T-helper 17 cell (primary cell): ENCODE results near the gene TOMM40L. TPM values are rescaled to one million over a fixed set of nuclear protein-coding genes. Genes with fewer than 3 reads are reported as not detected.

Experiments
- ATAC-seq: fragments of 150-1000 bp; cut with Tn5 transposase; 2 replicates; pipeline ENCODE4 v1.10.0; 2021; ENCODE audit warnings: mild to moderate bottlenecking, moderate library complexity
- DNase-seq, 3 donors: peaks; one replicate each; pipeline versions ENCODE4 v3.0.0 to v3.0.0-alpha.2; 2020 to 2021
- H3K9me3 ChIP-seq: one replicate; pipeline ENCODE4 v1.7.0; 2013; ENCODE audit warnings: low read length, mild to moderate bottlenecking; ENCODE audit not compliant: control insufficient read depth, poor library complexity, severe bottlenecking
- H3K27ac Mint-ChIP-seq: one replicate; pipeline ENCODE4 v1.8.0; 2022; ENCODE audit warnings: mild to moderate bottlenecking, moderate library complexity, mixed read lengths
- H3K27me3 Mint-ChIP-seq: one replicate; pipeline ENCODE4 v1.8.0; 2022; ENCODE audit warnings: mixed read lengths
- H3K36me3 Mint-ChIP-seq: one replicate; pipeline ENCODE4 v1.8.0; 2022; ENCODE audit warnings: low read depth, mixed read lengths
- H3K4me1 Mint-ChIP-seq: one replicate; pipeline ENCODE4 v1.8.0; 2022; ENCODE audit warnings: mild to moderate bottlenecking, mixed read lengths
- H3K4me3 Mint-ChIP-seq: one replicate; pipeline ENCODE4 v1.8.0; 2022; ENCODE audit warnings: mild to moderate bottlenecking, moderate library complexity, mixed read lengths
- total RNA-seq, 4 donors: library from RNA in 2 of 4; stranded (reverse) in 2 of 4; gene quantifications; one replicate each; pipeline ENCODE4 v1.2.3 and lab custom pipeline; 2022 to 2026

TOMM40L gene
- 1 to 10 TPM; 5.4 to 6.9 TPM for total RNA-seq
- 7.5 to 19.1 reads per million in 2 donors for total RNA-seq (lab: John Stamatoyannopoulos, UW)

DNA sequence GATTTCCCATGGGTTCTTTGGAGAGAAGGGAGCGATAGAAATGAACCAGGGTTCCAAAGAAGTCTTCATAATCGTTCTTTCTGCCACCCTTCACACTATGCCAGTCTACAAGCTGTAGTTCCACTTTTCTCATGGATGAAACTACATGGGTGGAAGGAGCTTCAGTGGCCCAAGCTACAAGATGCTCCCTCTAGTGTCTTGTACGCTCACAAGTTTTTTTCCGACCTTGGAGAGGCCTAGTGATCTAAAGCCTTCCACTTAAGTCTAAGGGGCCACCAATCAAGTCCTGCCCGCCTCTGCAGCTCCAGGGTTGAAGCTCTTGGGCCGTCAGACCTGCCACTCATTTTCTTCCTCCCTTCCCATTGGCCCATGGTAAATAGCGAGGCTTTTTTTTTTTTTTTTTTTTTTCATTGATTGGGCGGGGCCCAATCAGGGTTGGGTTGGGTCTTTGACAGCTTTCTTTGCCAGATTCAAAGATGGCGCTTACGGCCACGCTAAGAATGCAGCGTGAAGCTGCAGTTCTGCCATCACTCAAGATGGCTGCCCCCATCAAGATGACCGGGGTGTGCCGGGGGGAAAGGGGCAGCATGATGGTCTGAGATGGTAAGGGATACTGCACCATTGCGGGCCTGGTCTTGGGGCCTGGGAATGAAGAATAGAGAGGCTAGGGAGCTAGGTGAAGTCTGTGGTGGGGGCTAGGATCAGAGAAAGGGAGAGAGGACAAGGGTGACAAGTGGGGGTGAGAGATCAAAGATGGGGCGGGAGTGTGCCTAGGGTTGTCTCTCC is at the start of gene TOMM40L:
TSS of gene TOMM40L (plus strand) at position 527 of the 786 bp plus-strand sequence. CDS start 430 bp downstream, outside the sequence.
- Mint-ChIP-seq H3K4me3 (peak within 1 kb of the TSS; percentile 100), H3K27ac (peak within 1 kb of the TSS; percentile 96), H3K4me1 (peaks cover 24% of the 10 kb centered on the region), H3K36me3 (peaks cover 2% of the 10 kb centered on the region), H3K27me3 (no peaks in the 10 kb centered on the region)
- ATAC-seq (peak; percentile 97), DNase-seq (peak; percentile 69 to 81 (median 76))
- no peaks in the 10 kb centered on the region for H3K9me3 ChIP-seq

DNA sequence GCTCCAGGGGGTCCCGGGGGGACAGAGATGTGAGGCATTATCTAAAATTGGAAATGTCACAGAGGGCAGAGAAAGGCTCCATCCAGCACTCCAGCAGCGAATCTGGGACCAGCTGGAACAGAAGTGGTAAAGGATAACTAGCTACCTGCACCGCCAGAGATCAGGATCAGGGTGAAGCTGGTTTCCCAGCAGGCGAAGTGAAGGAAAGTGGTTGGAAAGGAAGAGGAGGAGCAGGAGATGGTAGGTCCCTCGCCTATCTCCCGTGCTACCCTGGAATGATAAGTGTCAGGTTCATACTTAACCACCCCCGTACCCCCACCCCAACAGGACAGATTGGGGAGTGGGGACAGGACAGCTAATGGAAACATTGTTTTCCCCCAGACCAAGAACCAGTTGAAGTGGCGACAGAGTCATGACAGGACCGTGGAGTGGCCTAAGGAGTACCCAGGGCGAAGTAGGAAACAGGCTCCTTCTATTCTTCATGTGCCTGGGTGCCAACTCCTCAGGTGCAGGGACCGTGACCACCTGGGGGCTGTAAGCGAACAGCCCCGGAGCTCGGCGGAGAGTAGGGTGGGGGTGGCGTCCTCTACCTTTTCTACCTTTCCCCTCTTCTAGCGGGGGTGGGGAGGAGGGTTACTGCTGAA is 49.3 kb upstream of the TOMM40L start:
- no peaks in the 10 kb centered on the region for H3K27me3 Mint-ChIP-seq

DNA sequence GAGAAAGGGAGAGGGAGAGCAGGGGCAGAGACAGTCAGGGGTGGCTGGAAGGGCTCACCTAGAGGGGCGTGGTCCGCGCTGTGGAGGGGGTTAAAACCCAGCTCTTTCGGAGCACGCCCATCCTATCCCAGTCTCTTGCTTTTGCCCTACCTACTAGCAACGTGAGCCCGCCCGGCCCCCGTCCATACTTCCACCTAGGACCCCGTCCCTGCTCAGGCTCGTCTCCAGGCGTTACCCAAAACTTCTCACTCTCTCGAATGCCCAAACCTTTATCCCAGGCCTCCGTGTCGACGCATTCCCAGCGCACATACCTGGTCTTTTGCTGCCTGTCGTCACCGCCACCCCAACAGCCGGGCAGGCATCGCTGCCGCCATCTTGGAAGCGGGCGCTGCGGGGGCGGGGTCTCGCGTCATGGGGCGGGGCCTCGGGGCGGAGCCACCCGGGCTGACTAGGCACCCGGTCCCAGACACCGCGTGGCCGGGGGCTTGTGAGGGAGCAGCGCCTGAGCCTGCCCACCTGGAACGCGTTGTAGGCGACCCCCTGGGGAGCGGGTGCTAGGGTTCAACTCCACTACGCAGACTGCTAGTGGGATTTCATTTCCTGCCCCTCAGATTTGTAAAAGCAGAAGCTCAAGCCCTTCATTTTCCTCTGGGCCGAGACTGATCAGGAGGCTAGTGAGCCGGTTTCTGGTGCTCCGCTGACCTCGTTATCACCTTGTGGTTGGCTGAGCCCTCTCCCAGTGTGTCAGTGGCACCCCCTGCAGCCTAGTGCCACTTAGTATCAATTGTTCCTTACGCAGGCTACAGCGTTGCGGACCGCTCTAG is 48.5 kb upstream of the TOMM40L start, which contains the start of gene B4GALT3:
TSS of gene B4GALT3 (minus strand) at position 396 of the 824 bp plus-strand sequence. CDS start 1,447 bp downstream, outside the sequence.
- peak within 1 kb of the TSS; percentile 100 for H3K4me3 Mint-ChIP-seq
- peaks cover 10% of the 10 kb centered on the region for H3K36me3 Mint-ChIP-seq
- H3K27me3 Mint-ChIP-seq: no peaks in the 10 kb centered on the region
- DNase-seq (peak; percentile 91 to 95 (median 93)), ATAC-seq (peak; percentile 93)
- peak within 1 kb of the TSS; percentile 93 for H3K27ac Mint-ChIP-seq
- H3K9me3 ChIP-seq: no peaks in the 10 kb centered on the region
- H3K4me1 Mint-ChIP-seq: peaks cover 59% of the 10 kb centered on the region

More for the DNA sequence above, 49.3 kb upstream of the TOMM40L start:
- no peak for DNase-seq
- Mint-ChIP-seq H3K4me3 (peak overlapping the region; percentile 100), H3K4me1 (peaks cover 55% of the 10 kb centered on the region), H3K27ac (peak overlapping the region; percentile 93), H3K36me3 (peaks cover 10% of the 10 kb centered on the region)
- ATAC-seq: no peak
- no peaks in the 10 kb centered on the region for H3K9me3 ChIP-seq

DNA sequence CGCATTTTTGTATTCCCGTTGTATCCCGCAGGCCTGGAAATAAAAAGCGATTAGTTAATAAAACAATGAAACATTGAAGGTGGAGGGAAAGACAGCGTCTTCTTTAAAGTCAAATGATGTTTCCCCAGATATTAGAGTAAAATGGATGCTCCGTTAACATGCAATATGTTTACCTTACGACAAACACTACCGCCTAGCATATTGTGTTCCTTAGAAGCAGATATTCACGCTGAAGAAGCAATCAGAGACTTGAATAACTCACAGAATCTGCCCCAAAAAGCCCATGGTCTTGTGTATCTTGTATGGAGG is 48.0 kb upstream of the TOMM40L start:
- DNase-seq (no peak), ATAC-seq (no peak)
- Mint-ChIP-seq H3K36me3 (peaks cover 10% of the 10 kb centered on the region), H3K4me3 (peak overlapping the region; percentile 100), H3K4me1 (peaks cover 57% of the 10 kb centered on the region), H3K27ac (peak overlapping the region; percentile 93), H3K27me3 (no peaks in the 10 kb centered on the region)
- no peaks in the 10 kb centered on the region for H3K9me3 ChIP-seq

DNA sequence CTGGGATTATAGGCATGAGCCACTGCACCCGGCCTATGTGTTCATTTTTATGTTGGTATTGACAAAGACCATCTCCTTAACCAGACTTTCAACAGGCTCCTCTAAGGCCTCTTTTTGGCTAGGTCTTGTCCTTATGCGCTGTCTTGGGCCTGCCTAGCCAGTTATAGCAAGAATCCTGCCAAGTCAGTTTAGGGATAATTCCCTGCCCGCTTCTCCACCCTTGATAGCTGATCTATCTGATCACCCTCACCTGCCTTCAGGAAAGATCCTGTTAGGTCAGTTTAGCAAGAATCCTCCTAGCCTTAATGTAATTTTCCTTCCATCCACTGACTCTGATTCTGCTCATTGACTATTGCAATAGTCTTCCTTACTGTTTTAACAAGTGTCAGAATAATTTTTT is 46.2 kb upstream of the TOMM40L start:
- DNase-seq (no peak), ATAC-seq (no peak)
- no peaks in the 10 kb centered on the region for H3K27me3 Mint-ChIP-seq
- H3K9me3 ChIP-seq: no peaks in the 10 kb centered on the region
- peak overlapping the region; percentile 28 for H3K4me3 Mint-ChIP-seq
- peaks cover 63% of the 10 kb centered on the region for H3K4me1 Mint-ChIP-seq
- H3K36me3 Mint-ChIP-seq: peaks cover 4% of the 10 kb centered on the region
- peak overlapping the region; percentile 59 for H3K27ac Mint-ChIP-seq

DNA sequence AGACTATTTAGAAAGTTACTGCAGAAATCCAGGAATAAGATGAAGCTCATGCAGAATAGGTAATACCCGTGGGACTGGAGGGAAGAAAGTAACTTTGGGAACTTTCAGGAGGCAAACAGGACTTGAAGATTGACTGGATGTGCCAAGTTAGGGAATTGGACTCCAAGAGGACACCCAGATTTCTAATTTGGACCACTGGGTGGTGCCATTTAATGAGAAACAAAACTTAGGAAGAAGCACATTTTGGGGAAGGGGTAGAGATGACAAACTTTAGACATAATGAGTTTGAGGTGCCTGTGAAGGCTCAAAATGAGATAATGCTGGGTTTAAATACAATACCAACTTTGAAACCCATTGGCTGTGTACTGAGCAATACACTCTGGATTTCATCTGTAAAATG is 45.2 kb upstream of the TOMM40L start:
- no peak for DNase-seq
- no peaks in the 10 kb centered on the region for H3K9me3 ChIP-seq
- ATAC-seq: no peak
- Mint-ChIP-seq H3K27me3 (no peaks in the 10 kb centered on the region), H3K4me1 (peaks cover 66% of the 10 kb centered on the region), H3K4me3 (peak overlapping the region; percentile 52), H3K27ac (peak overlapping the region; percentile 59), H3K36me3 (peaks cover 3% of the 10 kb centered on the region)

DNA sequence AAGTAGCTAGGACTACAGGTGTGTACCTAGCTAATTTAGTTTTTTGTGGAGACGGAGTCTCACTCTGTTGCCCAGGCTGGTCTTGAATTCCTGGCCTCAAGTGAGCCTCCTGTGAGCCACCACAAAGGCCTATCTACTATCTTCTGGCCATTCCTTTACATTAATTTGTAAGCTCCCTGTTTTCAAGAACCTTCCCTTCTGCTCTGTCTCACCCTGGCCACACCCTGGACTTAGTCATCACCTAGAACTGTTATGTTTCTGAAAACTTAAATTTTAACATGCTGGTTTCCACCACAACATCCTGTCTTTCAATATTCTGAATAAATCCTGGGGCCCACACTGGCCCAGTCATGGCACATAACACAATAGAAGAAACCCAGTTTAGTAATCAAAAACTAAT is 43.6 kb upstream of the TOMM40L start:
- ATAC-seq: peak; percentile 45
- no peak for DNase-seq
- H3K9me3 ChIP-seq: no peaks in the 10 kb centered on the region
- Mint-ChIP-seq H3K4me3 (peak overlapping the region; percentile 88), H3K4me1 (peaks cover 66% of the 10 kb centered on the region), H3K36me3 (peaks cover 1% of the 10 kb centered on the region), H3K27me3 (no peaks in the 10 kb centered on the region), H3K27ac (peak overlapping the region; percentile 95)

DNA sequence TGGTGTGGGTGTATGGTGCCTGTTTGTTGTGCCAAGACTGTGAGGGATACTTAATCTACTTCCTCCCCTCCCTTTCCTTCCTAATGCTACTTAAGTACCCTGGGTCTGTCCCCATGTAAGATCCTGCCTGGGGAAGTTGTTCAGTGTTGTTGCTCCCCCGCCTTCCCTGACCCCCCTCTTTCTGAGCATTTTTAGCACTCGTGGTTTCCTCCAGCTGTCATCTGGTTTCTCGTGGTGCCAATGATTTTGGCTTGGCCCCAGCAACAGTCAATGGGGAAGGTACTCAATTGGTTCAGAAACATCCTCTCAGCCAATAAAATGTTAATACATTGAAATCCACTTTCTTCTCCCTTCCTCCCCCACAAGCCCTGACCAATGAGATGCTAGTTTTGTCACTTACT is 40.6 kb upstream of the TOMM40L start:
- H3K4me3 Mint-ChIP-seq: peak overlapping the region; percentile 93
- peak overlapping the region; percentile 95 for H3K27ac Mint-ChIP-seq
- ATAC-seq (peak; percentile 87), DNase-seq (peak; percentile 36 to 61 (median 59))
- peaks cover 67% of the 10 kb centered on the region for H3K4me1 Mint-ChIP-seq
- no peaks in the 10 kb centered on the region for H3K36me3 Mint-ChIP-seq
- no peaks in the 10 kb centered on the region for H3K27me3 Mint-ChIP-seq
- H3K9me3 ChIP-seq: no peaks in the 10 kb centered on the region

GRCh38 chr1:161185732-161186311 is 40.0 kb upstream of the TOMM40L start:
- ATAC-seq (peak; percentile 7), DNase-seq (no peak)
- Mint-ChIP-seq H3K27me3 (no peaks in the 10 kb centered on the region), H3K4me1 (peaks cover 65% of the 10 kb centered on the region), H3K27ac (peak overlapping the region; percentile 95), H3K4me3 (peak overlapping the region; percentile 93), H3K36me3 (no peaks in the 10 kb centered on the region)
- H3K9me3 ChIP-seq: no peaks in the 10 kb centered on the region

- H3K27ac Mint-ChIP-seq: peak overlapping the region; percentile 95
- H3K27me3 Mint-ChIP-seq: no peaks in the 10 kb centered on the region
- ATAC-seq: no peak
- peak overlapping the region; percentile 73 for H3K4me3 Mint-ChIP-seq
- peaks cover 60% of the 10 kb centered on the region for H3K4me1 Mint-ChIP-seq
- H3K9me3 ChIP-seq: no peaks in the 10 kb centered on the region
- H3K36me3 Mint-ChIP-seq: no peaks in the 10 kb centered on the region
- DNase-seq: no peak
Measured at GRCh38 chr1:161187311-161187710, 38.5 kb upstream of the TOMM40L start.

- H3K9me3 ChIP-seq: no peaks in the 10 kb centered on the region
- no peaks in the 10 kb centered on the region for H3K27me3 Mint-ChIP-seq
- DNase-seq (no peak), ATAC-seq (no peak)
- no peaks in the 10 kb centered on the region for H3K36me3 Mint-ChIP-seq
- H3K27ac Mint-ChIP-seq: no peak overlapping the region
- peak overlapping the region; percentile 28 for H3K4me3 Mint-ChIP-seq
- H3K4me1 Mint-ChIP-seq: peaks cover 56% of the 10 kb centered on the region
Measured at GRCh38 chr1:161188381-161188780, 37.5 kb upstream of the TOMM40L start.

- H3K27ac Mint-ChIP-seq: peak overlapping the region; percentile 72
- no peaks in the 10 kb centered on the region for H3K36me3 Mint-ChIP-seq
- DNase-seq: no peak
- H3K4me3 Mint-ChIP-seq: no peak overlapping the region
- no peak for ATAC-seq
- H3K4me1 Mint-ChIP-seq: peaks cover 51% of the 10 kb centered on the region
- no peaks in the 10 kb centered on the region for H3K9me3 ChIP-seq
- H3K27me3 Mint-ChIP-seq: no peaks in the 10 kb centered on the region
Measured at GRCh38 chr1:161189036-161189435, 36.8 kb upstream of the TOMM40L start.
